SK-N-SH treated with all-trans-retinoic acid at 6 μM for 48 hours (cell line): ENCODE data around the gene ELK4.

Experiments
- OSR1 ChIP-seq: fragments of 250-450 bp; sonication (Bioruptor Pico); IDR thresholded peaks from 2 replicates; pipeline ENCODE4 v1.8.0; 2022; ENCODE audit warnings: moderate library complexity, mild to moderate bottlenecking, inconsistent platforms
- RARB ChIP-seq: fragments of 250-450 bp; sonication (Bioruptor Pico); IDR thresholded peaks from 2 replicates; pipeline ENCODE4 v1.8.0; 2021; ENCODE audit warnings: mild to moderate bottlenecking, moderate library complexity

GRCh38 chr1:205629751-205630150, 2.1 kb downstream of the ELK4 start:
- TF ChIP-seq OSR1 (CRISPR knock-in tag): no peak
- no peak for TF ChIP-seq RARB (CRISPR knock-in tag)
